GM19193 (cell line): ENCODE measurements around the gene HTR5A.

Experiments used
- POLR2A ChIP-seq: IDR thresholded peaks from 4 replicates; pipeline ENCODE4 v1.6.1; 2011; ENCODE audit not compliant: insufficient read depth, insufficient read length; ENCODE audit errors: extremely low read depth

HTR5A gene

DNA sequence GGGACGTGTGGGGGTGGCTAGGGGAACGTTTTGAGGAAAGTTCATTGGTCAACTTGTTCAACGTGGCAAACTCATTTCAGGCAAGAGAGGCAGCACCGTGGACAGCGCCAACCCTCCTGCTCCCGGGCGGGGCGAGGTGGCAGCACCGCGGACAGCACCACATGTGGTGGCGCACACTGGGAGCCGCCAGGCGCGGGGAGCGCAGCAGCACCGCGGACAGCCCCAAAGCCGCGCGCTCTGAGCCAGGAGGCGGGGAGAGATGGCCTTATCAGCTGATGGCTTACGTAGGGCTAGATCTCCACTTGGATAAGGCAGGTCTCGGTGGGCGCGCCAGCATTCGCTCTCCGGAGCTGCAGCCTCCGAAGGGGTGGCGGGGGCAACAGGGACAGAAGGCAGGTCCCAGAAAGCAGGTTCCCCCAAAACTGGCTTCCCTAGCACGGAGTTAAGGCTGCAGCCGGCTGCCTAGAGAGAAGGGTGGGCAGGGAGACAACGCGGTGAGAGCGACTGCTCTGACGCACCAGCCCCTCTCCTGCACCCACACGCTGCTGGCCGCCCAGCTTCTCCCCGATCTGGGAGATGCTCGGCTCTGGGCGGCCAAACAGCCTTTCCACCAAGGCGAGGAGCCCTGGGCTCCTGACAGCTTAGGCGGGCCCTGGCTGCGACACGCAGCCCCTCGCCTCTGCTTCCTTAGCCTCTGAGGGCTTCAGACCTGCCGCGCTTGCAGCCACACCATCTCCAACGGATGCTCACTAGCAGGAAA, at the start of gene HTR5A:
Gene HTR5A, plus strand, starts transcription at position 333 of the 760 bp plus-strand sequence. CDS start 576 bp downstream, outside the sequence.
- no peak for TF ChIP-seq POLR2A

DNA sequence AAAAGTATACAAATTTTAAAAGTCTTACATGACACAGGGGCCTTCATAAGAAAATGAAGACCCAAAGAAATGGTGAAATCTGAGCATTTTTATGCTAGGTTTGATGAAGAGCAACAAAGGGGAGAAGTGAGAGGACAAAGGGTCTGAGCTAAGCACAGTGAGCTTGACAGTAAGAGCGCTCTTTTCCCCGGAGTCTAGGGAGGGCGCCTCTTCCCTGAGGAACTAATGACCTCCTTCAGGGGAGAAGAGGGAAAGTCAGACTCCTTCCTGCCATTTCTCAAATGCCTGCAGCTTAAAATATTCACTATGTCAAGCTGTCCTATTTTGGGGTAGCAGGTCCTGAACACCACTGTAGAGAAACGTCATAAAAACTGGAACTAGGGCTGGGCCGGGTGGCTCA, 49.1 kb upstream of the HTR5A start:
- TF ChIP-seq POLR2A: no peak

DNA sequence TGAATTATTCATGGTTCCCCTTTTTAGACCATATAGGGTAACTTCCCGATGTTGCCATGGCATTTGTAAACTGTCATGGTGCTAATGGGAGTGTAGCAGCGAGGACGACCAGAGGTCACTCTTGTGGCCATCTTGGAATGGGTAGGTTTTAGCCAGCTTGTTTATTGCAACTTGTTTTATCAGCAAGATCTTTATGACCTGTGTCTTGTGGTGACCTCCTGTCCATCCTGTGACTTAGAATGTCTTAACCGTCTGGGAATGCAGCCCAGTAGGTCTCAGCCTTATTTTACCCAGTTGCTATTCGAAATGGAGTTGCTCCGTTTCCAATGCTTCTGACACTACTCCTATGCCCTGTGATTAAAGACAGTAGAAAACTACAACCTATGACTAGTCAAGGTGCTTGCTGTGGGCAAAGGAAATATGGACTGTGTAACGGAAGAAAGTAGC, 48.4 kb upstream of the HTR5A start:
- TF ChIP-seq POLR2A: no peak

DNA sequence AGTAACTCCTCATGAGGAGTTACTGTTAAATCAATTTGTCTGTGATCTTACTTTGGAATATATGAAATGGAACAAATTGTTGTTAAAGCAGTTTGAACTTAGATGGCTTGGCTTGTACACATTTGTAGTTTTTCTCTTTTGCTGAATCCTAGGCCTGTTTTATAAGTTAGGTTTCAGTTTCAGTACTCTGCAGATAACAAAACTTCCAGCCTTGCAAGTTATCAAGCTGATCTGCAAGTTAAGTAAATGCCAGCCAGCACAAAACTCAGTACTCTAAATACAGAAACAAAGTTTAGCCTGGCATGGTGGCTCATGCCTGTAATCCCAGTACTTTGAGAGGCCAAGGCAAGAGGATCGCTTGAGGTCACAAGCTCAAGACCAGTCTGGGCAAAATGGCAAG, 42.2 kb upstream of the HTR5A start:
- no peak for TF ChIP-seq POLR2A

DNA sequence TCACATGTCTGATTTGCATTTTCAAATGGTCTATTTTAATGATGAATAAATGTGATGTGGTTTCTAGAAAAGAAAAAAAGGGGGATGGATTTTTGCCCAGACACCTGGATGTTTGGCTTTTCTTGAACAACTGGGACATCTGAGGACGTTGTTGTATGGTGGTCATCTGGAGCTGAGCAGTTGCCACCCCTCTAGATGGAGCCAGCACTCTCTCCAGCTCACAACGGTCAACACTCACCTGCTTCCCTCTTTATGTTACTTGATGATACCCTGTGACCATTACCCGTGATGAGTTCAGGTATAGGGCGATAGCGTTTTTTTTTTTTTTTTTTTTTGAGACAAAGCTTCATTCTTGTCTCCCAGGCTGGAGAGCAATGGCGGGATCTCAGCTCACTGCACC, 37.1 kb upstream of the HTR5A start:
- no peak for TF ChIP-seq POLR2A

DNA sequence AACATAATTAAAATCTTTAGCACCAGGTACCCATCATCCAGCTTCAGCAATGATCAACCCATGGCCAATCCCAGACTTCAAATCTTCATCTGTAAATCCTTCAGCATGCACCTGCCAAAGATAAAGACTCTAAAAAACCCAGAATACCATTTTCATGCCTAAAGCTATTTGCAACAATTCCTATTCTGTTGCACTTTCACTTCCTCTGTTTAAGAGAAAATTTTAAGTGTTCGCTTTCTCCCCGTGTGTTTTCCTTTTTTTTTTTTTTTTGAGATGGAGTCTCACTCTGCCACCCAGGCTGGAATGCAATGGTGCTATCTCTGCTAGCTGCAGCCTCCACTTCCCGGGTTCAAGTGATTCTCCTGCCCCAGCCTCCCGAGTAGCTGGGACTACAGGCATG, 31.8 kb upstream of the HTR5A start:
- no peak for TF ChIP-seq POLR2A

DNA sequence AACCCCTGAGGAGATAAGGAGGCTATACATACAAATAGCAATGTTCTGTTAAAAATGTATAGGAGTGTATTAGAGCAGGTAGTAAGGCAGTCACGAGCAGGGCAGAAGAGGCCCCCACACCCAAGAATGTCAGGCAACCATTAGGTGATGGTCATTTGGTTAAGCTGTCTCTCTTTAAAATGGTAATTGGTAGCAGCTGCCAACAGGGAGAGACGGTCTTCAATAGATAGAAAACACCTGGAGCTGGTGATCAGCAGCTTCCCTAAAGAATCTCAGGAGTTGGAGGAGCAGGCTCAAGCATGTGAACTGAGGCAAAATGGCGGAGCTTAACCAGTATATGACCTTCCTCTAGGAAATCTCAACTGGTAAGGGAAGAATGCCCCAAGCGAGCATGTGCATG, 26.4 kb upstream of the HTR5A start:
- no peak for TF ChIP-seq POLR2A

DNA sequence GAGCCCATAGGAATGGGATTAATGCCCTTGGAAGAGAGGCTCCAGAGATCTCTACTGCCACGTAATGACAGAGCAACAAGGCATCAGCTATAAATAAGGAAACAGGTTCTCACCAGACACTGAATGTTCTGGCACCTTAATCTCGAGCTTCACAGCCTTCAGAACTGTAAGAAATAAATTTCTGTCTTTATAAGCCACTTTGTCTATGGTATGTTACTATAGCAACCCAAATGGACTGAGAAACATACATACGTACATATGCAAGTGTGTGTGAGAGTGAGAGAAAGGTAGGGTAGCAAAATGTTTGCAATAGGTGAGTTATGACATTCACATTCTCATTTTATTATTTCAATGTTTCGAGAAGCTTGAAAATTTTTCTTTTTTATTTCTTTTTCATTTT, 22.1 kb upstream of the HTR5A start:
- TF ChIP-seq POLR2A: no peak

DNA sequence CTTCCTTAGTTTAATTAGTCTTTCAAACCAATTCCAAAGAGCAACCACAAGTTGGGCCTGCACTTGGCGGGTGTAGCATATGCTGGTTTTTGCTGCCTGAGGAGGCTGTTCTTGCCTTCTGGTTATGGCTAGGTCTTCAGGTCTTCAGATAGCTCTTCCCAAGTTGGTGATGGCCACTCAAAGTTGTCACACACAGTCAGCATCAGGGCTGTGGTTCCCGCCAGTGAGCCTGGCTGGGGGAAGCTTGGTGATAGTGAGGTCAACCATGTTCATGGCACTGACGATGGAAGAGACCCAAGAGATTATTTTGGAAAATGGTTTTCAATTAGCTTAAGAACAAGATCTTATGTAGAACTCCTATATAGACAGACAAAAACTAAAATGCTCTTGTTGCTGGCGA, 18.8 kb upstream of the HTR5A start:
- no peak for TF ChIP-seq POLR2A

DNA sequence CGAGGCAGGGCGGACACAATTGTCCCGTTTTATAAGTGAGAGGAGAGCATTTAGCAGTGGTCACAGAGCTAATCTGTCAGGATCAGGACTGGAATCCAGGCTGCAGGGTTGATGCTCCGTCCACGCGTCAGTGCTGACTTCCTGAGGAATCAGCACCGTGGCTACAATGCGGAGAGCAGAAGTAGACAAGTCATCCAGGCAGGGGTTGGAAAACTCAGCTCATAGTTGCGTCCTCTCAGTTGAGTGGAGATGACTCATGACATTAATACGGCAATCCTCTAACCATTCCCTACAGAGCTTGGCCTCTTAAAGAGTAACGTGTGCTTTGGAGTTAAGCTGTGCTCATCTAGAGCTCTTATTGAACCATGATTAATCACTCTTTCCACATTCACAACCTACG, 17.1 kb upstream of the HTR5A start:
- no peak for TF ChIP-seq POLR2A

DNA sequence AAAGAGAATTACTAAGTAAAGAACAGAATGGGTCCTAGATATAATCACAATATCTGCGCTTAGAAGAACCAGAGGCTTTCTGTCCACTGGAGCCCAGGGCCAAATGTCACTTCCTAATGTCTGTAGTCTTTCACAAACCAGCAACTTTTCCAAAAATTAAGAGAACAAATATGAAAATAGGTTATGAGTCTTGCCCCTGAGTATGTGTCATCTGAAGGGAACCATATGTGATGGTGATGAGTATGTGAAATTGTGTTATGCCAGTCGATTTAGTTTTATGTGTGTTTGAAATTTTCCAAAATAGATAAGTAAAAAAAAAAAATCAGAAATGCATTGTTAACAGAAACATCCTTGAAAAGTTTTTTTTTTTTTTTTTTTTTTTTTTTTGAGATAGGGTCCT, 15.4 kb upstream of the HTR5A start:
- TF ChIP-seq POLR2A: no peak

DNA sequence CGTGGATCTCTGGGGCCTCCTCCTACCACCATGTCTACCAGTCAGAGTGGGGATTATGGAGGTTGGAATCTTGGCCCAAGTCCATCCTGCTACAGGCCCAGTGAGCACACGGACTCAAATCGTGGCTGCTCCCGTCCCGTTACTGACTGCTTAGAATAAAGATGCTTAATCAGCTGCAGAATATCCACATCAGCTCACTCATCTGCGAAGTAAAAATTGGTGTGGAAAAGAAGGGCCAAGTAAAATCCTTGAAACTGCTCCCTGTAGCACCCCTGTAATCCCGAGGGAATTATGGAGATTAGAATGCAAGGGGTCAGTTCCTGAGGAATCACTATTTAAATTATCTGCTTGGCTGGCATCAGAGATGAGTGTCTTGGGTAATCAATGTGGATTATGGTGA, 13.0 kb upstream of the HTR5A start:
- no peak for TF ChIP-seq POLR2A

DNA sequence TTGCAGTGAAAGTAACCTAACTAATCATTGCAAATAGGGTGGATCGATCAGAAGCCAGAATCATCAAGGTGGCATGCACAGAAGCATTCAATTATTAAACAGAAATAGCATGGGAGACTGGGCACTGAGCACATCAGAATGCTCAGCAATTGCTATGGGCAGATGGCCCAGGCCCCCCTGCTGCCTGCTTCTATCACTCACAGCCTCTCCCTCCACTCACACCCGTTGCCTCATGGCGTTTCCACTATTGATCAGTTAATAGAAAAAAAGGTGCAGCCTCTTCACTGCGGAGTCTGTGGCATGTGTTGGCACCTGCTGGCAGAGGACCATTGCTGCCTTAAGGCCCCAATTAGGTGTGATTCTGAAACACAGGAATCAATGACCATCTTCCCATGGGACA, 11.2 kb upstream of the HTR5A start:
- TF ChIP-seq POLR2A: no peak

DNA sequence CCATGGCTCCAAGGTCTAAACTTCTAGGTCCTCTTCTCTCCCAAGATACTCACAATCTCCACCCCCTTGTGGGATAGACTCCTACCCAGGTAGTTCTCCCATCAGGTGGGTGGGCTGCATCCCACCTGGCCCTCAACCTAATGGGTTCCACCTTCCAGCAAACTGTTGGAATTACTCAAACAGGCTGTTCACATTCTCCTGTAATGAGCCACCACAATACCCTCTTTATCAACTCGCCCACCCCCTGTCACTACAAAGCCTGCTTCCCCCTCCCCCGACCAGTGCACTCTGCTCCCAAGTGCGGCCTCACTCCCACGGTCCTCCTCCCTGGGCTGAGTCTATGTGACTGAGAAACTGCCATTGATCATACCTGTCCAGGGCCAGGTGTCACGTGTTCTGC, 10.4 kb upstream of the HTR5A start:
- no peak for TF ChIP-seq POLR2A

DNA sequence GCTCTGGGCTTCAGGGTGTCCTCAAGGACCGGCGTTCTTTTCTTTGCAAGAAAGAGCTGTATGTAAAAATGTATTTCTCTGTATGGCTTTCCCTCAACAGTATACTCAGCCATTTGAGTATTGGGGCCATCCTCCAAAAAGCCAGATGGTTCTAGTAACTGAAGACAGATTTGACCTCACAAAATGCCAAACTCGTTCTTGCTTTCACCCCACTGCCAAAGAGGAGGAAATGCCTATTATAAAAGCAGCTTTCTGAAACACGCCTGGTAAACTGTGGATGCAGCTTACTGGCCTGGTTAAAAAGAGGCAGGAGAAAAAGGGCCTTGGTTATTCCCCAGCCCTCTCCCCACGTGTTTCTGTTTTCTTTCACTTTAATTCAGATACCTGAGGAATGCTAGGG, 7.7 kb upstream of the HTR5A start:
- no peak for TF ChIP-seq POLR2A

DNA sequence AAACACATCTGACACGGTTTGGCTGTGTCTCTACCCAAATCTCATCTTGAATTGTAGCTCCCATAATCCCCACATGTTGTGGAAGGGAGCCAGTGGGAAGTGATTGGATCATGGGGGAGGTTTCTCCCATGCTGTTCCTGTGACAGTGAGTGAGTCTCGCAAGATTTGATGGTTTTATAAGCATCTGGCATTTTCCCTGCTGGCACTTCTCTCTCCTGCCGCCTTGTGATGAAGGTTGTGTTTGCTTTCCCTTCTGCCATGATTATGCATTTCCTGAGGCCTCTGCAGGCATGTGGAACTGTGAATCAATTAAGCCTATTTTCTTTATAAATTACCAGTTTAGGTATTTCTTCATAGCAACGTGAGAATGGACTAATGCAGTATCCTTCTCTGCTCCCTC, 5.9 kb upstream of the HTR5A start:
- TF ChIP-seq POLR2A: no peak

DNA sequence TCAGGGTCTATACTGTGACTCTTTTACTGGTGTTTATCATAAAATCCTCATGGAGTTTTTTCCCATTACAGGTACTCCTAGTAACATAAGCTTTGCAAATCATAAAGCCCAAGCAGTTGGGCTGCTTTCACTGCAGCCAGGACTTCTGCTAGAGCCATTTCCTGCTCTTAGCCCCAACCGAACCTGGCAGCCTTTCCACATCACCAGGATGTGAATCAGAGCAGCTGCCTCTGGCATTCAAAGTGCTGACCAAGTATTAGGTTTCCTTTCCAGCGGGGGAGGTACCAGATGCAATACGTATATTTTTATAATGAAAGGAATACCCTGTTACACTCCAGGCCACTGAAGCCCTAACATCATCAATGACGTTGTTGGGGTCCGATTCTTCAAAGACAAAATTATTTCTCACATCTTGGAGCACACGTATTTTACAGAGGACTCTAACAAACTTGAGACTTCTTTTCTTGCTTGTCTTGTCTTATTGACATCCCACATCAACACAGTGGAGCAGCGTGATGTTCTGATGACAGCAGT, 3.6 kb upstream of the HTR5A start:
- no peak for TF ChIP-seq POLR2A

DNA sequence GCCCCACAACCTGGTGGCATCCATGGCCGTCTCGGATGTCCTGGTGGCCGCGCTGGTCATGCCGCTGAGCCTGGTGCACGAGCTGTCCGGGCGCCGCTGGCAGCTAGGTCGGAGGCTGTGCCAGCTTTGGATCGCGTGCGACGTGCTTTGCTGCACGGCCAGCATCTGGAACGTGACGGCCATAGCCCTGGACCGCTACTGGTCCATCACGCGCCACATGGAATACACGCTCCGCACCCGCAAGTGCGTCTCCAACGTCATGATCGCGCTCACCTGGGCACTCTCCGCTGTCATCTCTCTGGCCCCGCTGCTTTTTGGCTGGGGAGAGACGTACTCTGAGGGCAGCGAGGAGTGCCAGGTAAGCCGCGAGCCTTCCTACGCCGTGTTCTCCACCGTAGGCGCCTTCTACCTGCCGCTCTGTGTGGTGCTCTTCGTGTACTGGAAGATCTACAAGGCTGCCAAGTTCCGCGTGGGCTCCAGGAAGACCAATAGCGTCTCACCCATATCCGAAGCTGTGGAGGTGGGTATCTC, 1.1 kb downstream of the HTR5A start:
- no peak for TF ChIP-seq POLR2A
